Endothelial cell of umbilical vein (primary cell): ENCODE results near the gene DNAJC30. TPM values are rescaled to one million over a fixed set of nuclear protein-coding genes. Genes with fewer than 3 reads are reported as not detected.

Source experiments
- BruUV-seq: library from RNA; stranded (reverse); fragments of 400-500 nt; replicated peaks from 2 replicates; lab custom pipeline; 2021; lab: Mats Ljungman, UMichigan
- CTCF ChIA-PET: fragments of 300-600, 350-600 bp; sonication (Branson Sonifier 250); formaldehyde crosslinking; loops from one replicate; lab custom pipeline; 2021; ENCODE audit warnings: antibody characterized with exemption, inconsistent platforms; lab: Charles Lee
- POLR2A ChIA-PET: fragments of 300-600, 350-600 bp; sonication (Branson Sonifier 250); formaldehyde crosslinking; loops from one replicate; lab custom pipeline; 2021; ENCODE audit warnings: antibody characterized with exemption, inconsistent platforms; lab: Charles Lee
- DNase-seq: peaks from one replicate; pipeline ENCODE4 v3.0.0-alpha.2; 2011; ENCODE audit warnings: low read depth, low spot score
- FAIRE-seq: peaks from 2 replicates; lab custom pipeline; 2011; peaks lifted over from hg19 to GRCh38; lab: Jason Lieb, UNC
- H2AFZ ChIP-seq: 2 replicates; pipeline ENCODE4 v1.6.0; 2012; ENCODE audit warnings: low read depth, low read length, control low read depth, inconsistent platforms
- H3K27ac ChIP-seq: 2 replicates; pipeline ENCODE4 v1.5.1; 2011; ENCODE audit warnings: low read depth, mild to moderate bottlenecking, control low read depth, low read length, moderate library complexity; ENCODE audit not compliant: insufficient read depth
- H3K27me3 ChIP-seq, 2 experiments: 2 replicates each; pipeline versions ENCODE4 v1.6.0 to v1.6.1; 2011; ENCODE audit warnings: low read length in 2 of 2, mixed read lengths in 1 of 2; ENCODE audit not compliant: control insufficient read depth in 2 of 2, insufficient read depth in 2 of 2
- H3K36me3 ChIP-seq, 2 experiments: 2 replicates in 1 of 2; 3 replicates in 1 of 2; pipeline ENCODE4 v1.5.1; 2011; ENCODE audit warnings: low read length in 2 of 2, mild to moderate bottlenecking in 1 of 2, moderate library complexity in 1 of 2; ENCODE audit not compliant: control insufficient read depth in 2 of 2, insufficient read depth in 2 of 2; ENCODE audit errors: extremely low read depth in 1 of 2
- H3K4me1 ChIP-seq: 3 replicates; pipeline ENCODE4 v1.5.1; 2011; ENCODE audit warnings: mild to moderate bottlenecking, low read length; ENCODE audit not compliant: control insufficient read depth, insufficient read depth; ENCODE audit errors: extremely low read depth
- H3K4me2 ChIP-seq: 2 replicates; pipeline ENCODE4 v1.6.1; 2011; ENCODE audit warnings: low read length, control low read depth, mixed read lengths; ENCODE audit not compliant: insufficient read depth
- H3K4me3 ChIP-seq, 3 experiments: fragments of 200-600 bp in 1 of 3; sonication (generic), shearing (Covaris generic) in 1 of 3; replicated peaks in 1 of 3; 2 replicates each; pipeline ENCODE4 v1.5.1; 2011 to 2016; ENCODE audit warnings: control low read depth in 3 of 3, low read length in 3 of 3, mild to moderate bottlenecking in 2 of 3, inconsistent platforms in 1 of 3, low read depth in 1 of 3, moderate library complexity in 1 of 3; ENCODE audit not compliant: insufficient read depth in 1 of 3
- H3K79me2 ChIP-seq: 2 replicates; pipeline ENCODE4 v1.6.0; 2012; ENCODE audit warnings: low read length, inconsistent platforms; ENCODE audit not compliant: control insufficient read depth, insufficient read depth
- H3K9ac ChIP-seq: replicated peaks from 2 replicates; pipeline ENCODE3; 2011; ENCODE audit warnings: low read length, control low read depth; ENCODE audit not compliant: insufficient read depth; ENCODE audit errors: extremely low read depth
- H3K9me1 ChIP-seq: replicated peaks from 3 replicates; pipeline ENCODE4 v1.6.0; 2011; ENCODE audit warnings: mild to moderate bottlenecking, low read length; ENCODE audit not compliant: control insufficient read depth, insufficient read depth; ENCODE audit errors: extremely low read depth
- H3K9me3 ChIP-seq: replicated peaks from 2 replicates; pipeline ENCODE4 v1.5.1; 2012; ENCODE audit warnings: low read length, inconsistent platforms; ENCODE audit not compliant: control insufficient read depth, insufficient read depth
- H4K20me1 ChIP-seq: replicated peaks from 2 replicates; pipeline ENCODE3; 2011; ENCODE audit warnings: mild to moderate bottlenecking, low read length; ENCODE audit not compliant: control insufficient read depth, insufficient read depth; ENCODE audit errors: extremely low read depth
- CTCF ChIP-seq, 2 donors: IDR thresholded peaks; 1 replicate in 1 of 2; 2 replicates in 1 of 2; pipeline ENCODE4 v1.5.1; 2011; ENCODE audit warnings: low read length in 2 of 2, mild to moderate bottlenecking in 2 of 2, moderate library complexity in 2 of 2, control low read depth in 1 of 2, inconsistent platforms in 1 of 2, low read depth in 1 of 2; ENCODE audit not compliant: insufficient read depth in 1 of 2; ENCODE audit errors: extremely low read depth in 1 of 2
- EZH2 ChIP-seq: IDR thresholded peaks from 2 replicates; pipeline ENCODE4 v1.6.1; 2012; ENCODE audit warnings: borderline replicate concordance, low read depth, mild to moderate bottlenecking, moderate library complexity, low read length, inconsistent platforms; ENCODE audit not compliant: severe bottlenecking
- FOS ChIP-seq: IDR thresholded peaks from 2 replicates; pipeline ENCODE4 v1.6.1; 2011; ENCODE audit warnings: mild to moderate bottlenecking, low read length, moderate library complexity, borderline replicate concordance; ENCODE audit not compliant: insufficient read depth
- GATA2 ChIP-seq: IDR thresholded peaks from 2 replicates; pipeline ENCODE4 v1.7.0; 2011; ENCODE audit warnings: low read depth, mild to moderate bottlenecking, moderate library complexity, mixed read lengths, low read length; ENCODE audit not compliant: insufficient read length, insufficient read depth
- JUN ChIP-seq: IDR thresholded peaks from 2 replicates; pipeline ENCODE4 v1.6.1; 2011; ENCODE audit warnings: borderline replicate concordance, low read depth; ENCODE audit not compliant: insufficient read length, insufficient read depth
- MAX ChIP-seq: IDR thresholded peaks from 2 replicates; pipeline ENCODE4 v1.6.1; 2011; ENCODE audit not compliant: insufficient read depth, insufficient read length
- MYC ChIP-seq: IDR thresholded peaks from one replicate; pipeline ENCODE4 v1.6.1; 2011; ENCODE audit warnings: mild to moderate bottlenecking, low read depth, low read length
- POLR2A ChIP-seq: IDR thresholded peaks from 2 replicates; pipeline ENCODE4 v1.6.1; 2012; ENCODE audit warnings: low read depth, mild to moderate bottlenecking, control low read depth, low read length
- POLR2AphosphoS5 ChIP-seq: IDR thresholded peaks from 2 replicates; pipeline ENCODE4 v1.6.1; 2012; ENCODE audit warnings: low read depth, mild to moderate bottlenecking, control low read depth, low read length, moderate library complexity; ENCODE audit not compliant: insufficient read depth
- dilution Hi-C: fragments of 300-500 bp; cut with MboI; formaldehyde crosslinking; loops from one replicate; pipeline ENCODE4 v1.15.0; 2019; ENCODE audit warnings: low sequenced_read_pairs; ENCODE audit not compliant: extremely low pct_ligation_motif_present
- intact Hi-C: fragments of 100-400 bp; cut with micrococcal nuclease; formaldehyde crosslinking; loops from one replicate; pipeline ENCODE4 v1.10.0; 2022
- polyA plus RNA-seq, 4 experiments: library from polyadenylated mRNA; depleted of rRNA in 3 of 4; stranded (reverse) in 3 of 4; unstranded in 1 of 4; fragments of >200 nt; gene quantifications; 2 replicates each; pipeline versions ENCODE4 v1.2.1 to v1.2.3, GENCODE V29; 2011 to 2012; ENCODE audit warnings: missing spikeins in 1 of 4
- total RNA-seq: library from RNA; stranded (reverse); gene quantifications from 2 replicates; pipeline ENCODE4 v1.2.3, GENCODE V29; 2021

DNAJC30 gene
- total and polyA plus RNA-seq, 2 donors (not counting 3 experiments of a cell fraction or from before 2014, with no cell fraction given) = 10.6 to 11.9 TPM

GRCh38 chr7:73723813-73724212 is 40.6 kb upstream of the DNAJC30 start:
- H3K4me2 ChIP-seq = no peak overlapping the region
- ChIA-PET CTCF (interaction anchor here (0.6 to 8.6 kb wide), 5 partner anchors 10 to 113 kb away, joined by 3 to 270 read pairs (median 4); no protein-coding TSS in a partner anchor), POLR2A (no interaction called here)
- no peaks in the 10 kb centered on the region for H3K9me1 ChIP-seq
- no peak overlapping the region for H3K4me3 ChIP-seq
- H3K79me2 ChIP-seq = peaks cover 2% of the 10 kb centered on the region
- no peak for FAIRE-seq
- peaks cover 1% of the 10 kb centered on the region for H3K4me1 ChIP-seq
- dilution Hi-C loops (no loop called here), intact Hi-C loops (loop anchor here (2.0 kb wide), 1 partner anchor 57 kb away; the partner anchor contains the start of gene VPS37D)
- no peak for TF ChIP-seq CTCF (IDR thresholded peaks at IDR 0.05; ENCODE audit: extremely low read depth in 1 of 2, insufficient read depth in 1 of 2, low read depth in 1 of 2, low read length in 2 of 2)
- no peak for TF ChIP-seq GATA2
- no peak for TF ChIP-seq POLR2A
- no peak for TF ChIP-seq POLR2AphosphoS5
- TF ChIP-seq MYC = no peak
- no peak for TF ChIP-seq EZH2
- no peak for TF ChIP-seq FOS
- TF ChIP-seq JUN = no peak
- TF ChIP-seq MAX = no peak
- no peaks in the 10 kb centered on the region for H3K9me3 ChIP-seq
- no peaks in the 10 kb centered on the region for H3K27me3 ChIP-seq
- no peak for DNase-seq
- H4K20me1 ChIP-seq = no peaks in the 10 kb centered on the region
- no peaks in the 10 kb centered on the region for H3K36me3 ChIP-seq
- H3K9ac ChIP-seq = no peak overlapping the region
- BruUV-seq = no TSS peak
- H3K27ac ChIP-seq = no peak overlapping the region
- no peak overlapping the region for H2AFZ ChIP-seq
